OCI-LY7 (cell line): ENCODE results near the gene SPDYE6. TPM values are rescaled to one million over a fixed set of nuclear protein-coding genes. Genes with fewer than 3 reads are reported as not detected.

Experiments
- BruUV-seq: library from RNA; stranded (reverse); fragments of 400-500 nt; replicated peaks from 2 replicates; lab custom pipeline; 2021; lab: Mats Ljungman, UMichigan
- CTCF ChIA-PET: fragments of 300-600 bp; sonication (Branson Sonifier 250); formaldehyde crosslinking; loops from one replicate; lab custom pipeline; 2022; ENCODE audit warnings: antibody characterized with exemption; ENCODE audit not compliant: unreplicated experiment; lab: Charles Lee
- POLR2A ChIA-PET: fragments of 300-600 bp; sonication (Branson Sonifier 250); formaldehyde crosslinking; loops from one replicate; lab custom pipeline; 2022; ENCODE audit warnings: antibody characterized with exemption; lab: Charles Lee
- DNase-seq: peaks from one replicate; pipeline ENCODE4 v3.0.0-alpha.2; 2015; ENCODE audit warnings: low spot score
- H2AFZ ChIP-seq: fragments of 200-600 bp; sonication (generic), shearing (Covaris generic); 2 replicates; pipeline ENCODE4 v1.6.1; 2014; ENCODE audit warnings: mild to moderate bottlenecking, antibody characterized with exemption, low read length, moderate library complexity
- H3K27ac ChIP-seq: fragments of 200-600 bp; sonication (generic); 2 replicates; pipeline ENCODE4 v1.5.1; 2014; ENCODE audit warnings: mixed run types, low read depth, mild to moderate bottlenecking, moderate library complexity, low read length, inconsistent platforms; ENCODE audit not compliant: poor library complexity, severe bottlenecking
- H3K36me3 ChIP-seq: fragments of 200-600 bp; sonication (generic); 2 replicates; pipeline ENCODE4 v1.6.1; 2014; ENCODE audit warnings: mild to moderate bottlenecking, antibody characterized with exemption, low read length, moderate library complexity, mixed read lengths; ENCODE audit not compliant: insufficient read depth
- H3K4me1 ChIP-seq: fragments of 200-600 bp; sonication (generic); 2 replicates; pipeline ENCODE4 v1.5.1; 2014; ENCODE audit warnings: mild to moderate bottlenecking, low read length; ENCODE audit not compliant: insufficient read depth, poor library complexity, severe bottlenecking
- H3K4me2 ChIP-seq: fragments of 200-600 bp; sonication (generic); 2 replicates; pipeline ENCODE4 v1.6.1; 2014; ENCODE audit warnings: mild to moderate bottlenecking, low read length
- H3K4me3 ChIP-seq: fragments of 200-600 bp; sonication (generic); 2 replicates; pipeline ENCODE4 v1.5.1; 2014; ENCODE audit warnings: mild to moderate bottlenecking, low read depth, low read length; ENCODE audit not compliant: poor library complexity, severe bottlenecking
- H3K79me2 ChIP-seq: fragments of 200-600 bp; sonication (generic); 2 replicates; pipeline ENCODE4 v1.6.1; 2016; ENCODE audit warnings: low read depth, mild to moderate bottlenecking, low read length, moderate library complexity, mixed read lengths; ENCODE audit not compliant: insufficient read depth
- H3K9me2 ChIP-seq: fragments of 200-600 bp; sonication (generic); 2 replicates; pipeline ENCODE4 v1.6.1; 2016; ENCODE audit warnings: mild to moderate bottlenecking, low read length, mixed read lengths; ENCODE audit not compliant: insufficient read depth
- H3K9me3 ChIP-seq: fragments of 200-600 bp; sonication (generic); 2 replicates; pipeline ENCODE4 v1.6.1; 2014; ENCODE audit warnings: mild to moderate bottlenecking, mixed run types, low read length, mixed read lengths
- H4K20me1 ChIP-seq: fragments of 200-600 bp; sonication (generic); 2 replicates; pipeline ENCODE4 v1.6.1; 2014; ENCODE audit warnings: mild to moderate bottlenecking, antibody characterized with exemption, low read length, moderate library complexity, mixed read lengths; ENCODE audit not compliant: insufficient read depth
- EZH2phosphoT487 ChIP-seq: fragments of 200-600 bp; sonication (generic); IDR thresholded peaks from 2 replicates; pipeline ENCODE4 v1.6.1; 2018; ENCODE audit warnings: low read depth, borderline replicate concordance, mild to moderate bottlenecking, mixed run types, antibody characterized with exemption, low read length, moderate library complexity, mixed read lengths
- intact Hi-C: fragments of 100-400 bp; cut with micrococcal nuclease; formaldehyde crosslinking; loops from one replicate; pipeline ENCODE4 v1.10.0; 2022; ENCODE audit not compliant: unreplicated experiment
- total RNA-seq, 2 experiments: library from RNA; depleted of rRNA in 1 of 2; stranded (reverse); fragments of >200 nt in 1 of 2; shearing (Covaris generic) in 1 of 2; gene quantifications; 2 replicates each; pipeline ENCODE4 v1.2.3, GENCODE V29; 2014 to 2022
- TF ChIP-seq, protein P1 (sequence below): fragments of 200-600 bp; sonication (generic); conservative IDR thresholded peaks from 2 replicates; pipeline ENCODE4 v1.5.1; 2014; ENCODE audit warnings: mild to moderate bottlenecking, antibody characterized with exemption, low read length, moderate library complexity, mixed read lengths

The SPDYE6 gene
- total RNA-seq, 2 experiments from 2014 or later: not detected

DNA sequence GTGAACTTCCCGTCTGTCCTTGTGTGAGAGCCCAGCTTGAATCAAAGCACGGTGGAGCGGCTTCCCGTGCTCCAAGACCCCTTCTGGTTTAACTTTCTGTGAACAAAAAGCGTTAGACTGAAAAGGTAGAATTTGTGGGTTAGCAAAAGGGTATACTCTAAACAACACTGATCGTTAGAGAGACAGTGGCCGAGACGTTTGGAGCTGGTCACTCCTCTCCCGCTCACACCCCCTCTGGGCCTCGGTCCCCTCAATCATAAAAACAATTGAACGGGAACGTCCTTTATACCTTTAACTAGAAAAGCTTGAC lies 40.4 kb upstream of the SPDYE6 start:
- Histone ChIP-seq H4K20me1 (0 out of 2 replicates have a peak, but pooled peaks cover 5% of the 10 kb centered on the region), H3K4me3 (peak overlapping the region; percentile 84), H3K36me3 (peaks cover 82% of the 10 kb centered on the region), H3K4me1 (peaks cover 20% of the 10 kb centered on the region), H3K9me2 (no peaks in the 10 kb centered on the region), H3K9me3 (no peaks in the 10 kb centered on the region), H3K79me2 (peaks cover 27% of the 10 kb centered on the region), H3K4me2 (peak overlapping the region; percentile 96), H2AFZ (no peak overlapping the region), H3K27ac (peak overlapping the region; percentile 46)
- BruUV-seq: TSS peak; percentile 47
- no peak for DNase-seq
- TF ChIP-seq, protein P1, sequence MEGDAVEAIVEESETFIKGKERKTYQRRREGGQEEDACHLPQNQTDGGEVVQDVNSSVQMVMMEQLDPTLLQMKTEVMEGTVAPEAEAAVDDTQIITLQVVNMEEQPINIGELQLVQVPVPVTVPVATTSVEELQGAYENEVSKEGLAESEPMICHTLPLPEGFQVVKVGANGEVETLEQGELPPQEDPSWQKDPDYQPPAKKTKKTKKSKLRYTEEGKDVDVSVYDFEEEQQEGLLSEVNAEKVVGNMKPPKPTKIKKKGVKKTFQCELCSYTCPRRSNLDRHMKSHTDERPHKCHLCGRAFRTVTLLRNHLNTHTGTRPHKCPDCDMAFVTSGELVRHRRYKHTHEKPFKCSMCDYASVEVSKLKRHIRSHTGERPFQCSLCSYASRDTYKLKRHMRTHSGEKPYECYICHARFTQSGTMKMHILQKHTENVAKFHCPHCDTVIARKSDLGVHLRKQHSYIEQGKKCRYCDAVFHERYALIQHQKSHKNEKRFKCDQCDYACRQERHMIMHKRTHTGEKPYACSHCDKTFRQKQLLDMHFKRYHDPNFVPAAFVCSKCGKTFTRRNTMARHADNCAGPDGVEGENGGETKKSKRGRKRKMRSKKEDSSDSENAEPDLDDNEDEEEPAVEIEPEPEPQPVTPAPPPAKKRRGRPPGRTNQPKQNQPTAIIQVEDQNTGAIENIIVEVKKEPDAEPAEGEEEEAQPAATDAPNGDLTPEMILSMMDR: no peak
- TF ChIP-seq EZH2phosphoT487: no peak
- intact Hi-C loops: loop anchor here (2.0 to 10.0 kb wide), 2 partner anchors 38 to 852 kb away; no protein-coding TSS in a partner anchor
- ChIA-PET POLR2A (interaction anchor here (0.6 to 3.5 kb wide), 5 partner anchors 21 to 108 kb away, joined by 3 to 14 read pairs (median 4); no protein-coding TSS in a partner anchor), CTCF (no interaction called here)

DNA sequence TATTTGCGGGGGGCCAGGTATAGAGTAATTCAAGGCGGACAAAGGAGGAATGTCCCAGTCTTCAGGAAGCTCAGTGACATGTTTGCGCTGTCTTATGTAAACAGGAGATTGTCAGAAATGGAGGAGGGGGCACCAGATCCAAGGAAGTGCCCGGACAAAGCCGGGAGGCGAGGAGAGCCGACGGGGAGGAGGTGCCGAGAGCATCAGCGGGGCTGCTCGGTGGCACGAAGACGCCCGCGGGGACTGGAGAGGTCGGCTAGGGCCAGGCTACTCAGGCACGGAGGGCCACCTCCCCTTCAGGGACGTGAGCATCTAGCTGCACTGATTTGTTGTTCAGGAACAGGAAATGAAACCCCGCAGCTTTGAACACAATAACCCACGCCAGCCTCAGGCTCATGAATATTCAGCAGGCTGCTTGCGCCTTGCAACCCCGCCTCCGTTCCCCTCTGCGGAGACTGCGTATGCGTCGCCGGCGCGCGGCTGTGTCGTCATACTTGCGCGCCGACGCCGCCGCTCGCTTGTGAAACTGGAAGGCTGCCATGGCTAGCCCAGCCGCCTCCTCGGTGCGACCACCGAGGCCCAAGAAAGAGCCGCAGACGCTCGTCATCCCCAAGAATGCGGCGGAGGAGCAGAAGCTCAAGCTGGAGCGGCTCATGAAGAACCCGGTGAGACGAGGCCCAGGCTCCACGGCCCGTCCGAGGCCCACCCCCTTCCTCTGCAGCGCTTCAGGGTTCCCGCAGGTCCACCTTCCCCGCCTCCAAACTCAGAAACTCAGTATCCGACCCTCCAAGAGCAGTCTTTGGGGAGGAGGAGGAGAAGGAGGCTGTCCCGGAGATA lies 39.8 kb upstream of the SPDYE6 start, which contains the start of gene PRKRIP1:
Gene PRKRIP1, plus strand, starts transcription at position 491 of the 837 bp plus-strand sequence. Its CDS starts 49 bp downstream, at position 540.
- Histone ChIP-seq H3K9me3 (no peaks in the 10 kb centered on the region), H3K36me3 (peaks cover 80% of the 10 kb centered on the region), H3K9me2 (no peaks in the 10 kb centered on the region), H3K4me3 (peak within 1 kb of the TSS; percentile 84), H4K20me1 (0 out of 2 replicates have a peak, but pooled peaks cover 5% of the 10 kb centered on the region), H3K27ac (peak within 1 kb of the TSS; percentile 81), H3K79me2 (peaks cover 27% of the 10 kb centered on the region), H3K4me1 (peaks cover 18% of the 10 kb centered on the region), H2AFZ (peak within 1 kb of the TSS; percentile 35; the same call in 1 of the 2 replicates), H3K4me2 (peak within 1 kb of the TSS; percentile 96)
- DNase-seq: peak; percentile 100
- TF ChIP-seq EZH2phosphoT487: no peak
- TF ChIP-seq, protein P1: no peak
- CTCF ChIA-PET: interaction anchor here (0.6 to 1.0 kb wide), 2 partner anchors 9 to 20 kb away, joined by 3 read pairs; no protein-coding TSS in a partner anchor
- no TSS peak for BruUV-seq
- intact Hi-C loops: loop anchor here (2.0 to 10.0 kb wide), 2 partner anchors 39 to 851 kb away; no protein-coding TSS in a partner anchor
- POLR2A ChIA-PET: interaction anchor here (0.6 to 3.5 kb wide), 12 partner anchors 15 to 539 kb away, joined by 3 to 14 read pairs (median 4); no protein-coding TSS in a partner anchor
